HG02885 (cell line): Measurements from ENCODE around the gene PDE2A.
A peak's percentile ranks its signal among the peaks of the same experiment; 100 is the strongest.

Experiments
- ATAC-seq: cut with Tn5 transposase; IDR thresholded peaks from one replicate; pipeline ENCODE4 v1.9.1; 2021; ENCODE audit warnings: mild to moderate bottlenecking; ENCODE audit not compliant: unreplicated experiment, poor library complexity

Gene PDE2A

DNA sequence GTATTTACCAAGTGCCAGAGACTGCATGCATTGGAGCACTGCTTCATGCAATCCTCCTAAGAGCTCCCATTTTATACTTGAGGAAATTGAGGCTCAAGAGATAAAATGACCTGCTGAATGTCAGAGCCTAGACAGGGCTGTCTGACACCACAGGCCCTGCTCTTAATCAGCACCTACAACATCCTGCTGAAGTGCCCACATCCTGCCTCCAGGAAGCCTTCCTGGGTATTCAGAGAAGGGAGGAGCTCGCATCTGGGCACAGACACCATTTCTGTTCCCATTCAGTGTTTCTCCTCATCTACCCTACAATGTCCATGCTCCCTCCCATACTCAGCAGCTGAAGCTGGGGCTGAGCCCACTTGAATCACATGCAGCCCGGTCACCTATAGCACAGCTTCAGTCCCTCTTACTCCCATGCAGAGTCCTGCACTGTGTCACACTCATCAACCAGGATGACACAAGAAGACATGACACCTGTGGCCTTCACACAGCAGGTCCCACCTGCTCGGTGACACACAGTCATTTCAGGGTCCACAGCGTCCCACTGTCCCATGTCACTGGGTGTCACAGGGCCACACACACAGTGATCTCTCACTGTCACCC, 53.1 kb downstream of the PDE2A start:
- no peak for ATAC-seq

- ATAC-seq, result no peak
Measured at GRCh38 chr11:72618803-72619202, 55.4 kb downstream of the PDE2A start.

DNA sequence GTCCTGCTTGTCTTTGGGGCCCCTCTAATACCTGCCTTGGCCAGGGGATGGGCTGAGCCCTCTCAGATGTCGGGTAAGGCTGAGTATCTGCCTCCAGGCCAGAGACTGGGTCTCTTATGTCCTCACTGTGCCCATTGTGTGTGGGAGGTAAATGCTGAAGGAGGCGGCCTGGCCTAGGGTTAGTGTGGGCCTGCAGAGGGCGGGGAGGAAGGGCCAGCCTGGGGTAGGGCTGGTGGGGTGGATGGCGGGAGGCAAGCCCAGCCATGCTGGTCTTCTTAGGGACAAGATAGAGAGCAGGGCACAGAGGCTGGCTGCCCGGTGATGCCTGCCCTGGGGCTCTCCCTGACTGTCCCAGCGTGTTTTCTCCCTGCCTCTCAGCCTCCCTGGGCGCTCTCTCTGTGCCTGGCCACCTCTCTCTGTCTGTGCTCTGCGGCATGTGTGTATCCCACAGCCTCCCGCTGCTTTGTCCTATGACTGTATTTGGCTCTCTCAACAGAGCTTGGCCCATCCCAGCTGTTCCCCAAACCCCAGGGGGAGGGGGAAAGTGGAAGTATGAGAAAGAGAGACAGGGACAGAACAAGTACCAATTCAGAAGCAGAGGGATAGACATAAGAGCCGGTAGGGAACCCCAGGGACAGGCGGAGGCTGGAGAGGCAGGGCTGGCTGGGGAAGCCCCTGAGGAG, 57.0 kb downstream of the PDE2A start:
- no peak for ATAC-seq

DNA sequence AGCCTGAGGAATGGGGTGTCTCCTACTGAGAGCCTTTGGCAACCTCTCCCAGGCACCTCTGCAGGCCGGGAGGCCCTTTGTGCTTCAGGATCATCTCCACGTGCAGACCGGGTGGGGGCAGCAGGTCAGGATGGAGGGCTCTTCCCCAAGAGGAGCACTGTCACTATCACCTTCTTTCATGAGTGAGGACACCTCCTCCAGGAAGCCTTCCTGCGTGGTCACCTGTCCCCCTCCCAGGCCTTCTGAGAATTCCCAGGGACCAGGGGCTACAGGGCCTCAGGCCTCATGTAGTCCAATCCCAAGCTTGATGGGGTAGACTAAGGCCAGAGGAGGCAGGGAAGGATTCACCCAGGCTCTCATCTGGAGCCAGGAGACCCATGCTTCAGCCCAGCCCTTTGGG, 57.6 kb downstream of the PDE2A start:
- no peak for ATAC-seq

- ATAC-seq, result no peak
Measured at GRCh38 chr11:72615329-72615728, 58.9 kb downstream of the PDE2A start.

DNA sequence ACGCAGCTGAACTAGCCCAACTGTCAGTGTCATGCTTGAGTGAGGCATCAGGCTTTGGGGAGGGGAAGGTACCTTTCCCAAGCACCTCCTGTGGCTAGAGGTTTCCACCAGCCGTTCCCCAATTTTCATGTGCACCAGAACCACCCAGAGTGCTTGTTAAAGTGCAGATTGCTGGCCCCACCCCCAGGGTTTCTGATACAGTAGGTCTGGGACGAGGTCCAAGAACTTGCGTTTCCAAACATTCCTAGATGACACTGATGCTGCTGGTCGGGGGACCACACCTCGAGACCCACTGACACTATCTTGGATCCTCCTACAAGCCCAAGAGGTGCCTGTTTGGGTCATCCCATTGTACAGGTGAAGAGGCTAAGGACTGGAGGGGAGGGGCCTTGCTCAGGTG, 59.8 kb downstream of the PDE2A start:
- ATAC-seq, result no peak

DNA sequence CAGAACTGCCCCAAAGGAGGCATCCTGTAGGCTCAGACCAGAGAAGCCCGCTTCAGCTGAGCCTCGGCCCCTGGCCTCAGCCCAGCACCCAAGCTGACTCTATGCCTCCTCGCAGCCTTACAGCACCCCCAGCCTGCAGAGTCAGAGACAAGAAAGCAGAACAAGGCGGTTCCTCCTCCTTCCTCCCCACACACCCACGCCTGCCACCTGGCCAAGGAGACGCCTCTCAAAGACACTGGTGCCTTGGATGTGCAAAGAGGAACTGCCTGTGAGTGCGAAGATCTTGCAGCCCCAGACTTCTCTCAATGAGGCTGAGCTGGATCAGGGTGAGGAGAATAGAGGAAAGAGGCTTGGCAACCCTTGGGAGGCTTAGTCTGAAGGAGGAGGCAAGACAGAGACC, 60.2 kb downstream of the PDE2A start:
- ATAC-seq, result peak; percentile 85

DNA sequence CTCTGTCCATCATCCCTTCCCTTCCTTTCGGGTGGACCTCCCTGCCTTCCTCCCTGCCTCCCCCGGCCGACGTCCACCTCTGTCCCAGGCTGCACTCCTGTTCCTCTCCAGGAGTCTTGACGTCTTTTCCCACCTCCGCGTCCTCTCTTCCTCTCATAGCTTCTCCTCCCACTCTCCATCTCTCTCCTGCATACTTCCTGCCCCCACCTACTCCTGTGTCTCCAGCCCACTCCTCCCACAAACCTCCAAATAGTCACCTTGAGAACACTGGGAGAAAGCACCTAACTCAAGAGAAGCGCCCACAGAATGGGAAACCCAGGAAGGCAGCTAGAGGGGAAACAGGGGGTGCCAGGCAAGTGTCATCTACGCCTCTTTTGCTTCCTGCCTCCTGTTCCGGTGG, 60.8 kb downstream of the PDE2A start:
- no peak for ATAC-seq

- ATAC-seq, result no peak
Measured at GRCh38 chr11:72609476-72609875, 64.7 kb downstream of the PDE2A start.

DNA sequence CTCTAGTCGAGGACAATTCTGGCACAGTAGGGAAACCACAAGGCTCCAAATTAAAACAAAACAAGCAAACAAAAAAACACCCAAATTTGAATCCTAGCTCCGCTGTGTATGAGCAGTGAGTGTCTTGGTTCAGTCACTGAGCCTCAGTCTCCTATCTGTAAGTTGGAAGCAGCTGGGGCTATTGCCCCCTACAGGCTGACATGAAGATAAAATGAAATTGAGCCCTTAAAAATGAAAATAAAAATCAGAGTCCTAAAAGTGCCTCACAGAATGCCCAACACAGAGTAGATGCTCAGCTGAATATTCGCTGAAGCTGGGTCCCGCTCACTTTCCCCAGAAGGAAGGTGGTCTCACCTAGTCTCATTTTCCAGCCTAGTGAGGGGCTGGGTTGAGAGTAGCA, 65.2 kb downstream of the PDE2A start:
- no peak for ATAC-seq

DNA sequence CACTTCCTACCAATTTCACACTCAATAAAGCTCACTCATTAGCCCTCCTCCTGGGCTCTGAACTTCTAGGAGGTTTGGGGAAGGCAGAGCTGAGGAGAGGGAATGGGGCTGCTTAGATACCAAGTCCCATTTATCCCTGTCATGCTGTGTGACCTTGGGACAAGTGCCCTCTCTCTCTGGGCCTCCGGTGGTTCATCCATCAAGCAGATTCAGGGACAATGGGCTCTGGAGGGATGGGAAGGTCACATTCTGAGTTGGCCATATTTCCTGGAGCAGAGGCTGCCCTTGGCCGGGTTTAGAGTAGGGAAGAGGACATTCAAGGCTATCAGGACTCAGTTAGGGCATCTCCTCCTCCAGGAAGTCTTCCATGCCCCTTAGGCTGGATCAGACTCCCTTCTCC, 66.7 kb downstream of the PDE2A start:
- no peak for ATAC-seq

DNA sequence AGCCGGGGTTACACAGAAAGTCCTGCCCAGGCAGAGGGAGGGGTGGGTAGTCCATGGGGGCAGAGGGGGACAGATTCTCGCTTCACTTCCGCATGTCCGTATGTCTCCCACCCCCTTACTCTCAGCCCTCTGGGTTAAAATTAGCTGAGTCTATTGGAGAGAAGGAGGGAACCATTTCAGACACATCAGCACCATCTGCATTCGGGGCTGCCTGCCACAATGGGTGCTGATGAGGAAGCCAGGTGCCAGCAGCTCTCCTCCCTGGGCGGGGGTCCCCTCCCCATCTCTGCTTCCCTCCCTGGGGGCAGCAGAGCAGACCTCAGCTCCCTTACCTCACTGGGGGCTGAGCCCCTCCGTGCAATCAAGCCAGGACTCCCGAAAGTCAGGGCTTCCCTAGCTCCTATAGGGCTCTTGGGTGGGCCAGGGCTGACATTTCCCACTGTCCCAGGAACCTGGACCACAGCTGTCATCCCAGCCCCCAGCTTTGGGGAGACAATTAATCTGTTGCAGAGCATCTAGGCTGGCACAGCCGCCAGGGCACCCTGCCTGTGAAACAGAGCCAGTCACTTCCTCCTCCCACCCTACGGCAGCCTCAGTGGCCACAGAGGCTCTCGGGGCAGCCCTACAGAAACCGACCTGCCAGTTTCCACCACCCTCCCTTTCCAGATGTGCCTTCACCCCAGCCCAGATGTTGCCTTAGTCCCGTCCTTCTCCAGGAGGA, 67.3 kb downstream of the PDE2A start:
- no peak for ATAC-seq

- no peak for ATAC-seq
Measured at GRCh38 chr11:72605973-72606747, 68.1 kb downstream of the PDE2A start.

- ATAC-seq, result no peak
Measured at GRCh38 chr11:72604256-72604655, 70.0 kb downstream of the PDE2A start.

DNA sequence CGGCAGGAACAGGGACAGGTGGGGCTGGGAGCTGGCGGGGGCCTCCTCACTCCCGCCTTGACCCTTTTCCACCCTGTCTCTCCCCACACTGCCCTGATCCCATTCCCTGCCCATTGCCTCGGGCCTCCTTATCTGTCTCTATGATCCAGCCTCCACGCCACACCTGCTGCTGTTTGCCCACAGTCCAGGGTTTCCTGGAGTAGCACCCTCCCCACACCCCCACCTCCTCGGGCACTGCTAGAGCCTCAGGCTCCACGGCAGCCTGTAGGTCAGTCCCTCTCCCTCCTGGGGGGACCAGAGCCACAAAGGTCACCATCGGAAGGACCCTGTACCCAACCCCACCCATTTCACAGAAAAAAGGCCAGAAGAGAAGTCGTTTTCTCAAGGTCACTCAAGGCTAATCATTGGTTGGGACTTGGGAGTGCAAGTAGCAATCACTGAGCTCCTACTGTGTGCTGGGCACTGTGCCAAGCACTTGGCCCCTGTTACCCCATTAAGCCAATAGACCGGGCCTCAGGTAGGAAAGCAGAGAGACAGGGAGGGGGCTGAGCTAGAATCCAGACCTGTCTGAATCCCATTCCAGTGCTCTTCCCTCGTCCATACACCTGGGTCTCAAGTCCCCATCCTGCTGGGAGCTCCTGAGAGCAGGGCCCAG, 71.8 kb downstream of the PDE2A start:
- no peak for ATAC-seq

DNA sequence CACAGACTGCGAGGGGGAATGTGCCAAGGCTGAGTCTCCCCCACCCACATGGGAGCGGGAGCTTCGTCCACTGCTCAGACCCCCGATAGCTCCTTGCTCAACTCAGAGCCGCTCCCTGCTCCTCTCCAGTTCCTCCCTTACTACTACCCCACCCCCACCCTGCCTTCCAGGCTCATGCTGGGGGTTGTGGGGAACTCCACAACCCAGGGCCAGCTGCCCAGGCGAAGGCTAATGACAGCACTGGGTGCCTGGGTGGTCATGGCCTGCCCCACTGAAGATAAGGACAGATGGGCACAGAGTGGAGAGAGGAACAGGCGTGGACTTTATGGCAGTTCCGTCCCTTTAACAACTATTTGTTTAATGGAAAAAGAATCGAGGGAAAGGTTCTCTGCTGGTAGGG, 73.7 kb downstream of the PDE2A start:
- ATAC-seq, result no peak

GRCh38 chr11:72599325-72600117, 74.7 kb downstream of the PDE2A start:
- no peak for ATAC-seq

- no peak for ATAC-seq
Measured at GRCh38 chr11:72598906-72599305, 75.3 kb downstream of the PDE2A start.

DNA sequence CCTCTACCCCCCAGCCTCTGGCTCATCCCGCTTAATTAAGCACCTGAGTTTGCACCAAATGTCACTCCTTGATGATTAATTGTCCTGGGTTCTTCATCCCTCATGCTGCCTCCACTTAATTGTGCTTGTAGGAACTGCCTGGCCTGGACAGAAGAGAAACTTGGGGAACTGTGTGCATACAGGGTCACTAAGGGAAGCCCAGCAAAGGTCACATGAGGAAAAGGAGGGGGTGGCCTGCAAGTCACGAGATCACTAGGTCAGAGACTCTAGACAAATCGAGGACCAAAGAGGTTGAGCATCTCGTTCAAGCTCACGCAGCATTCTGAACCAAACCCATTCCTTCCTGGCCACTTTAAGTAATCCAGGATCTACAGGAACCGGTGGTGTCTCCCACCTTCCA, 75.8 kb downstream of the PDE2A start:
- ATAC-seq, result no peak

GRCh38 chr11:72597721-72598120, 76.5 kb downstream of the PDE2A start:
- no peak for ATAC-seq
